ENCODE results near the gene GFI1B. TPM values are rescaled to one million over a fixed set of nuclear protein-coding genes. Genes with fewer than 3 reads are reported as not detected.

Gene GFI1B
- total and polyA plus RNA-seq, 2 of the 4 experiments (the other 2 are of a cell fraction): 0.02 TPM; not detected in 1

DNA sequence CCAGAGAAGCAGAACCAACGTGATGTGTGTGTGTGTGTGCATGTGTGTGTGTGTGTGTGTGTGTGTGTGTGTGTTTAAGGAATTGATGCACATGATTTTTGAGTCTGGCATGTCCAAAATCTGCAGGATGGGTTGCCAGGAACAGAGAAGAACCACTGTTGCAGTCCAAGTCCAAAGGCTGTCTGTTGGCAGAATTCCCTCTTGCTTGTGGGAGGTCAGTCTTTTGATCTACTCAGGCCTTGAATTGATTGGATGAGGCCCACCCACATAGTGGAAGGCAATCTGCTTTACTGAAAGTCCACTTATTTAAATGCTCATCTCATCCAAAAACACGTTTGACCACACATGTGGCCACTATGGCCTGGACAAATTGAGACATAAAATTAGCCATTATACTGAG, 22.7 kb upstream of the GFI1B start:
- Histone ChIP-seq H4K20me1 (ENCODE audit: insufficient read depth, low read length) (no peaks in the 10 kb centered on the region), H2BK5ac (ENCODE audit: low read depth, low read length, poor library complexity, severe bottlenecking) (no peak overlapping the region), H3K14ac (replicated peaks; ENCODE audit: low read depth, low read length) (no peak overlapping the region), H3K23ac (ENCODE audit: low read depth, low read length) (no peak overlapping the region), H3K9me3 (ENCODE audit: control insufficient read depth, insufficient read depth, low read length) (peaks cover 10% of the 10 kb centered on the region), H3K4me2 (ENCODE audit: low read depth, low read length) (no peak overlapping the region), H3K27me3 (ENCODE audit: control insufficient read depth, insufficient read depth, low read length) (peaks cover 5% of the 10 kb centered on the region; the same call in 1 of the 2 replicates), H4K5ac (ENCODE audit: low read depth, low read length) (no peak overlapping the region), H4K8ac (ENCODE audit: low read depth in 2 of 2, low read length in 2 of 2) (no peak overlapping the region), H3K27ac (ENCODE audit: insufficient read depth, low read length) (no peak overlapping the region), H4K91ac (ENCODE audit: insufficient read depth, low read depth, low read length) (no peak overlapping the region), H2AK9ac (replicated peaks; ENCODE audit: low read depth, low read length, poor library complexity) (no peak overlapping the region), H3K9me1 (ENCODE audit: insufficient read depth, low read length) (no peaks in the 10 kb centered on the region), H2BK20ac (ENCODE audit: low read depth, low read length) (no peak overlapping the region), H3K4ac (ENCODE audit: low read depth, low read length) (no peak overlapping the region), H2BK15ac (ENCODE audit: low read depth, low read length) (no peak overlapping the region), H3K9ac (ENCODE audit: low read depth, low read length) (no peak overlapping the region), H3K4me3 (ENCODE audit: insufficient read depth, low read depth, low read length) (no peak overlapping the region), H3K79me1 (ENCODE audit: low read depth in 1 of 2, low read length in 2 of 2) (no peaks in the 10 kb centered on the region), H2AFZ (replicated peaks; ENCODE audit: low read length, poor library complexity) (no peak overlapping the region), H3K18ac (ENCODE audit: low read depth, low read length) (no peak overlapping the region), H3K56ac (ENCODE audit: extremely low read depth, insufficient read depth, low read length) (no peak overlapping the region), H2BK120ac (ENCODE audit: low read depth, low read length) (no peak overlapping the region), H2AK5ac (ENCODE audit: low read depth, low read length) (no peak overlapping the region), H3K4me1 (ENCODE audit: control insufficient read depth, insufficient read depth, low read length) (no peaks in the 10 kb centered on the region), H3K36me3 (ENCODE audit: control insufficient read depth, insufficient read depth, low read length) (no peaks in the 10 kb centered on the region)
- dilution Hi-C loops (cut with HindIII; ENCODE audit: low sequenced_read_pairs, unreplicated experiment) (no loop called here), intact Hi-C loops (cut with micrococcal nuclease) (no loop called here), in situ Hi-C loops (cut with MboI; ENCODE audit: low sequenced_read_pairs) (no loop called here)
- WGBS, 2 experiments (ENCODE audit: extremely low coverage in 2 of 2, insufficient read length in 1 of 2): 33% methylated on average over 1 of the region's 2 CpGs; no CpG with 5 or more reads in 1 of the 2 experiments
- CTCF ChIA-PET: no interaction called here
- POLR2A ChIA-PET (ENCODE audit: unreplicated experiment): no interaction called here
- TF ChIP-seq, protein P1, sequence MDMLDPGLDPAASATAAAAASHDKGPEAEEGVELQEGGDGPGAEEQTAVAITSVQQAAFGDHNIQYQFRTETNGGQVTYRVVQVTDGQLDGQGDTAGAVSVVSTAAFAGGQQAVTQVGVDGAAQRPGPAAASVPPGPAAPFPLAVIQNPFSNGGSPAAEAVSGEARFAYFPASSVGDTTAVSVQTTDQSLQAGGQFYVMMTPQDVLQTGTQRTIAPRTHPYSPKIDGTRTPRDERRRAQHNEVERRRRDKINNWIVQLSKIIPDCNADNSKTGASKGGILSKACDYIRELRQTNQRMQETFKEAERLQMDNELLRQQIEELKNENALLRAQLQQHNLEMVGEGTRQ (IDR thresholded peaks at IDR 0.05; ENCODE audit: low read depth, low read length): no peak
- TF ChIP-seq RCOR1 (IDR thresholded peaks at IDR 0.05; ENCODE audit: insufficient replicate concordance, low read length) (no peak), POLR2A (IDR thresholded peaks at IDR 0.05; ENCODE audit: low read depth, low read length) (no peak), CEBPB (IDR thresholded peaks at IDR 0.05; ENCODE audit: low read depth, low read length) (no peak)
- BruUV-seq (replicated peaks): no TSS peak
- ATAC-seq (ENCODE audit: low read depth) (no peak), DNase-seq (no peak)

All from IMR-90 (cell line).